ENCODE results near the gene ZNF786.
"Not testable (repeated sequence)": the region's sequence is repeated elsewhere in the genome, so short reads cannot be mapped to it uniquely, and the experiment has no call there.

Gene ZNF786

DNA sequence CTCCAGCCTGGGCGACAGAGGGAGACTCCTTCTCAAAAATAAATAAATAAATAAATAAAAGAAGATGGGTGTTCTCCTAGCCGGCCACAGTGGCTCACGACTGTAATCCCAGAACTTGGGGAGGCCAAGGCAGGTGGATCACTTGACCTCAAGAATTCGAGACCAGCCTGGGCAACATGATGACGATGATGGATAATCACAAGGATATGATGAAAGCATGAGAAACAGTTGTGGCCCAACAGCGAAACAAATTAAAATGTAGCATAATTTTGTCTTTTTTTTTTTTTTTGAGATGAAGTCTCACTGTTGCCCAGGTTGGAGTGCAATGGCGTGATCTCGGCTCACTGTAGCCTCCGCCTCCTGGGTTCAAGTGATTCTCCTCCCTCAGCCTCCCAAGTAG is 12.9 kb downstream of the ZNF786 start:
- no peak for DNase-seq (ENCODE audit: low read depth in 2 of 2)

- no peak for DNase-seq (ENCODE audit: low read depth in 2 of 2)
Observed at GRCh38 chr7:149075286-149075685, 15.2 kb downstream of the ZNF786 start.

GRCh38 chr7:149074116-149074885 is 16.2 kb downstream of the ZNF786 start:
- no peak for DNase-seq (ENCODE audit: low read depth in 2 of 2)

DNA sequence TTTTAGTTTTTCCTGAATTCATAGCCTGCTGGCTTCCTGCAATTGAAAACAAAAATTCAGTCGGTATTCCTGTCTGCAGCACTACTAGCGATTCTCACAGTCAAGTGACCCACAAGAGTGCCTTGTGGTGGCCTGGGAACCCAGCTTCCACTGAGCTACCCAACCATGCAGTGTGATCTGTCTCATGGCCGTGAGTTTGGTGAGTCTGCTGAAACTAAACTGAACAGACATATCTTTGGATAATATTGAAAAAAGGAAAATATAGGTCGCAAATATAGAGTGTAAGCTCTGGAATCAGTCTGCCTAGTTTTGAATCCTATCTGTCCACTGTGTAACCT is 18.1 kb downstream of the ZNF786 start:
- DNase-seq (ENCODE audit: low read depth in 2 of 2), result no peak

- DNase-seq (ENCODE audit: low read depth in 2 of 2), result peak; percentile 34 to 45
Observed at GRCh38 chr7:149071641-149072437, 18.7 kb downstream of the ZNF786 start.

- no peak for DNase-seq (ENCODE audit: low read depth in 2 of 2)
Observed at GRCh38 chr7:149071182-149071635, 19.3 kb downstream of the ZNF786 start.

DNA sequence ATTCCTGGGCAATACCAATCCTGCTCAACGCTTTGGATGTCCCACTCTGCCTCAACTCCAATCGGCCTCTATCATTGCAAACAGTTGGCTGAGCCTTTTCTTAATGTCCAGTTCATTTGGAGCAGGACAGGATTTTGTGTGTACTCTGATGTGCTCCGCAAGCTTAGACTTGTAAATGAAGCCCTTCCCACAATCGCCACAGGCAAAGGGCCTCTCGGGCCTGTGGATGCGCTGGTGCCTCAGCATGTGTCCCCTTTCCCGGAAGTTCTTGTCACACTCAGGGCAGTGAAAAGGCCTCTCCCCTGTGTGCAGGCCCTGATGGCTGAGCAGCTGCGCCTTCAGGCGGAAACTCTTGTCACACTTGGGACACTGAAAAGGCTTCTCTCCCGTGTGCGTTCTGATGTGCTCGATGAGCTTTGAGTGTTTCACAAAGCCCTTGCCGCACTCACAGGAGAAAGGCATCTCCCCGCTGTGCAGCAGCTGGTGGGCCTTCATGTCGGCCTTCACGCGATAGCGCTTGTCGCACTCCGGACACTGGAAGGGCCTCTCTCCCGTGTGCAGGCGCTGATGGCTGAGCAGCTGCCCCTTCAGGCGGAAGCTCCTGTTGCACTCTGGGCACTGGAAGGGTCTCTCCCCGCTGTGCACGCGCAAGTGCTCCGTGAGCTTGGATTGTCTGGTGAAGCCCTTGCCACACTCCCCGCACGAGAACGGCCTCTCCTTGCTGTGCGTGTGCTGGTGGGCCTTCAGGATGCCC is 20.0 kb downstream of the ZNF786 start:
- DNase-seq (ENCODE audit: low read depth in 2 of 2), result no peak

DNA sequence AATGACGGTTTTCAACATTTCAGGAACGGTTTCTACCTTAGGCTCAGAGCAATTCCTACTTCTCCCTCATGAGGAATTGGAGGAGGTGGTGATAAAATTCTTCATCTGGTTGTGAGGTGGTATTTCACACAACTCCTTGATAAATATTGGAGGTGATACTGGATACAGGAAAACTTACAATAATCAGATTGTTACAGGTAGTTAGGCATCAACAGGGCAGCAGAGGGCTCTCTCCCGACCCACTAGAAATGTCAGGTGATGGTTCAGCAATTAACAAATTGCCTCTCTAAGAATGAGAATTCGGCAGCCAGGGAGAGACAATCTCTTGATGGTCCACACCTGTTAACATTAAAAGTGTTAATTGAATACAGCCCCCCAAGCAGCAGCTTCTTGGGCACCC is 22.6 kb downstream of the ZNF786 start:
- no peak for DNase-seq (ENCODE audit: low read depth in 2 of 2)

DNA sequence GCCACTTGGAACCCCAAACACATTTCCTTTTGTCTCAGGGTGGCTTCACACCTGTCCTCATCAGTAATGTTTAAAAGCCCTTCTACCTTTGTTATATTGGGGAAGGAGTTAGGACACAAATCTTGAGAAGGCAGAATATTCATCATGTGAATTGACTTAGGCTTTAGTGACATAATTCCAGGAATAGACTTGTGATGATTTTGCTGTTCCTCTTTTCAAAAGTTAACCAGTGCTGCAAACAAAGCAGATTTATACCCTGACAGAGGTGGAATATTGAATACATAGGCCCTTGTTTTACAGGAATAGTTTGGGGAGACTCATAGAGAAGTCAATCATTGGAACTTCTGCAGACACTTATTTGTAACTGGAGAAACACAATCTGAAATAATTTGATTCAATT is 27.0 kb downstream of the ZNF786 start:
- no peak for DNase-seq (ENCODE audit: low read depth in 2 of 2)

DNA sequence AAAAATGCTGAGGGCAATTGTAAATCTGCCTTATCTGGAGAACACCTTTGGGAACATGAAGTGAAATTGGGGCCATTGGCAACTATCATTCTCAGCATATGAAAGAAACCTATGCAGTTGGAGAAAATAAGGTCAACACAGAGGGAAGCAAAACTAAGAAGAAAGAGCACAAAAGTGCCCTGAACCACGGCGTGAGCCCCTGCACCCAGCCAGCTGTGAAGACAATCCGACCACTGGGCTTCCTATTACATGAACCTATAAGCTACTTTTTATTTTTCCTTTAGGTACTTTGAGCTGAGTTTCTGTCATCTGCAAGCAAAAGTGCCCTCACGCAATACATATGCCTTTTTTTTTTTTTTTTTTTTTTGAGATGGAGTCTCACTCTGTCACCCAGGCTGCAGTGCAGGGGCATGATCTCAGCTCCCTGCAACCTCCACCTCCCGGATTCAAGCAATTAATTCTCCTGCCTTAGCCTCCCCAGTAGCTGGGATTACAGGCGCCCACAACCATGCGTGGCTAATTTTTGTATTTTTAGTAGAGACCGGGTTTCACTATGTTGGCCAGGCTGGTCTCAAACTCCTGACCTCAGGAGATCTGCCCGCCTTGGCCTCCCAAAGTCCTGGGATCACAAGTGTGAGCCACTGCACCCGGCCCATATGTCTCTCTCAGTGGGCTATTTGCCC is 28.2 kb downstream of the ZNF786 start:
- DNase-seq (ENCODE audit: low read depth in 2 of 2), result not testable (repeated sequence)

DNA sequence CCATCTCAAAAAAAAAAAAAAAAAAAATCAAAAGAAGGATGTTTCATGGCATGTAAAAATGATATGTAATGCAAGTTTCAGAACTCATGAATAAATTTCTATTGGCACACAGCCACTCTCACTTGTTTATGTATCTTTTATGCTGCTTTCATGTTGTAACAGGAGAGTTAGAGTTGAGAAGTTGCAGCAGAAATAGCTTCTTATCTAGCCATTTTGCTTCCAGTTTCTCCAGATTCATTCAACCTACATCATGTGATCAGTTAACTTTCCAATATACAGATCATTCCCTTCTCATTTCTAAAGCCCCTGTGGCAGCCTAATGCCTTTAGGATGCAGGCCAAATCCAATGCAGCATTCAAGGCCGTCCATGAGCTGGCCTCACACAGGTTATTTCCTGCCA is 30.4 kb downstream of the ZNF786 start:
- DNase-seq (ENCODE audit: low read depth in 2 of 2), result no peak

GRCh38 chr7:149053885-149054284 is 36.6 kb downstream of the ZNF786 start:
- DNase-seq (ENCODE audit: low read depth in 2 of 2), result no peak

- no peak for DNase-seq (ENCODE audit: low read depth in 2 of 2)
Observed at GRCh38 chr7:149053384-149053783, 37.1 kb downstream of the ZNF786 start.

DNA sequence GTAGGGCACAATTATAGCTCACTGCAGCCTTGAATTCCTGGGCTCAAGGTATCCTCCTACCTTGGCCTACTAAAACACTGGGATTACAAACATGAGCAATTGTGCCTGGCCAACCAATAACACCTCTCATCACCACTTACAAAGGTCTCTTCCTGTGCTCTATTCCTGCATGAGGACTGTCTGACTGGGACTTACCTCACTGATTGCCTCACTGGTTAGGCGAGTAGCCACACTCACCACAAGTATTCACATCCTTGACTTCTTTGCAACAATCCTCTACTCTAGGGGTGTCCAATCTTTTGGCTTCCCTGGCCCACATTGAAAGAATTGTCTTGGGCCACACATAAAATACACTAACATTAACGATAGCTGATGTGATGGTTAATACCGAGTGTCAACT is 39.6 kb downstream of the ZNF786 start:
- DNase-seq (ENCODE audit: low read depth in 2 of 2), result no peak

GRCh38 chr7:149048805-149049204 is 41.7 kb downstream of the ZNF786 start:
- no peak for DNase-seq (ENCODE audit: low read depth in 2 of 2)

DNA sequence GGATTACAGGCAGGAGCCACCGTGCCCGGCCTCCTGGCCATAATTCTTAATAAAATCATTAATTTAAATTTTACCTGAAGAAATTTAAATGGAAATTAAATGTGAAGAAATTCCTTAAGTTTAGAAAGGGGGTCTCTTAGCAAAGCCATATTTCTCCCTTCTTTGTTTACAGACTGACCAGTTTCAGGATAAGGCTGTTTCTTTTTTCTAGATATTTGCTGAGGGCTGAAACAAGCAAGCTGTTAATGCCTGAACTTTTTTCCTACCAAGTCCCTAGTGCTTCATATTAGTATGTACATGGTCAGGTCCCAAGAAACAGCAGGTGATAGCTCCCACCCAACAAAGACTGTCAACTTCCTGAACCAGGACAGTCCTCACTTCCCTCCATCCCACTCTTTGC is 44.1 kb downstream of the ZNF786 start:
- no peak for DNase-seq (ENCODE audit: low read depth in 2 of 2)

DNA sequence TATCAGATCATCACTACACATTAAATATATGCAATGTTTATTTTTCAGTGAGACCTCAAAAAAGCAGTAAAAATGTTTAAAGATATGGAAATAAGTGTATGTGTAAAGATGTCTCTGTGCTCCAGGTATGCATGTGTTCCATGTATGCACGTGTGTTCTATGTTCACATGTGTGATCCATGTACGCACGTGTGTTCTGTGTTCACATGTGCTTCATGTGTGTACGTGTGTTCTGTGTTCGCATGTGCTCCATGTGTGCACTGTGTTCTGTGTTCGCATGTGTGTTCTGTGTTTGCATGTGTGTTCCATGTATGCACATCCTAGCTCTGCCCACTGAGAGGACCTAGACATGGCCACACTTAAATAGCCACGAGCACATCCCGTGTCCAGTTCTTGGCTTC is 46.6 kb downstream of the ZNF786 start:
- DNase-seq (ENCODE audit: low read depth in 2 of 2), result no peak

DNA sequence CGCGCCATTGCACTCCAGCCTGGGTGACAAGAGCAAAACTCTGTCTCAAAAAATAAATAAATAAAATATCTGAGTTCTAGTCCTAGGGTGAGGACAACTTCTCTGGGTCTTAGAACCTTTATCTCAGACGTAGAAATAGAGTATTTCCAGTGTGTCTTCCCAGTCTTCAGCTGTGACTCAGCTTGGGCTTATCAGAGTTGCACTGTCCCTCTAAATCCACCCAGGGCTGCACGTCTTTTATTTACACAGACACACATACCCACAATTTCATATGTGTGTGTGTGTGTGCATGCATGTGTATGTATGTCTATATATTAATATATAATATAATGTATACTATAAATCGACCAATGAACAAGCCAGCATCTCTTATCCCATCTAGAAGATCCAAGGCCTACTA is 49.2 kb downstream of the ZNF786 start:
- no peak for DNase-seq (ENCODE audit: low read depth in 2 of 2)

DNA sequence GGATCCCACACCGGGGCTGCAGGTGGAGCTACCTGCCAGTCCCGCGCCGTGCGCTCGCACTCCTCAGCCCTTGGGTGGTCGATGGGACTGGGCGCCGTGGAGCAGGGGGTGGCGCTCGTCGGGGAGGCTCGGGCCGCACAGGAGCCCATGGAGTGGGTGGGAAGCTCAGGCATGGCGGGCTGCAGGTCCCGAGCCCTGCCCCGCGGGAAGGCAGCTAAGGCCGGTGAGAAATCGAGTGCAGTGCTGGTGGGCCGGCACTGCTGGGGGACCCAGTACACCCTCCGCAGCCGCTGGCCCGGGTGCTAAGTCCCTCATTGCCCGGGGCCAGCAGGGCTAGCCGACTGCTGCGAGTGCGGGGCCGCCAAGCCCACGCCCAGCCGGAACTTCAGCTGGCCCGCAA is 51.9 kb downstream of the ZNF786 start:
- DNase-seq (ENCODE audit: low read depth in 2 of 2), result not testable (repeated sequence)

GRCh38 chr7:149036676-149037075 is 53.8 kb downstream of the ZNF786 start:
- no peak for DNase-seq (ENCODE audit: low read depth in 2 of 2)

DNA sequence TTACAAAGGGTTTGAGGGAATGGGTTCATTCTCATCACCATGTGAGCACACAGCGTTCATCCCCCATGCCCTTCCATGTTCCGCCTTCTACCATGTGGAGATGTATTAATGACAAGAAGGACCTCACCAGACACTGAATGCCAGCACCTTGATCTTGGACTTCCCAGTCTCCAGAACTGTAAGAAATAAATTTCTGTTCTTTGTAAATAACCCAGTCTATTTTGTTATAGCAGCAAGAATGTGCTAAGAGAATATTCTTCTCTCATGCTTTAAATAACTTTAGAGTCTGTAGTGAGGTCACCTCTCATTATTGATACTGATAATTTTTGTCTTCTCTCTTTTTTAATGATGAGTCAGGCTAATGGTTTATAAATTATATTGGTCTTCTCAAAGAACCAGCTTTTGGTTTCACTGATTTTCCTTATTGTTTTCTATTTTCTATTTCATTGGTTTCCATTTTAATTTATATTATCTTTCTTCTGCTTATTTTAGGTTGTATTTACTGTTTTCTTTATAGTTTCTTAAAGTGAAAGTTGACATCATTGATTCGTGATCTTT is 59.1 kb downstream of the ZNF786 start:
- no peak for DNase-seq (ENCODE audit: low read depth in 2 of 2)

GRCh38 chr7:149030439-149030838 is 60.1 kb downstream of the ZNF786 start:
- DNase-seq (ENCODE audit: low read depth in 2 of 2), result not testable (repeated sequence)
